GM12878 (cell line): Measurements from ENCODE around the gene BANP. TPM values are rescaled to one million over a fixed set of nuclear protein-coding genes. Genes with fewer than 3 reads are reported as not detected.

Source experiments
- ATAC-seq: fragments of 200-7000 bp; cut with Tn5 transposase; 3 replicates; pipeline ENCODE4 v1.9.1; 2020; ENCODE audit warnings: mild to moderate bottlenecking, moderate library complexity
- BruUV-seq: library from RNA; stranded (reverse); fragments of 400-500 nt; replicated peaks from 2 replicates; lab custom pipeline; 2021; lab: Mats Ljungman, UMichigan
- CTCF ChIA-PET: fragments of 300-600 bp; sonication (Branson Sonifier 250); formaldehyde crosslinking; extraction: SDS; loops from one replicate; lab custom pipeline; 2021; ENCODE audit warnings: inconsistent platforms; lab: Yijun Ruan, JAX
- POLR2A ChIA-PET: fragments of 350-600 bp; formaldehyde crosslinking; extraction: SDS; loops from one replicate; lab custom pipeline; 2021; ENCODE audit warnings: inconsistent platforms; lab: Charles Lee
- RAD21 ChIA-PET: fragments of 300-600 bp; sonication (Branson Sonifier 250); formaldehyde crosslinking; loops from one replicate; lab custom pipeline; 2023; ENCODE audit warnings: antibody characterized with exemption; ENCODE audit not compliant: unreplicated experiment; lab: Charles Lee
- SMC1A ChIA-PET: fragments of 300-600 bp; sonication (Branson Sonifier 250); formaldehyde crosslinking; loops from one replicate; lab custom pipeline; 2023; ENCODE audit not compliant: unreplicated experiment, uncharacterized antibody; lab: Charles Lee
- DNase-seq: peaks from one replicate; pipeline ENCODE4 v3.0.0-alpha.2; 2011; ENCODE audit warnings: low read depth, low spot score
- FAIRE-seq: peaks from 3 replicates; lab custom pipeline; 2011; peaks lifted over from hg19 to GRCh38; lab: Jason Lieb, UNC
- H2AFZ ChIP-seq: 2 replicates; pipeline ENCODE4 v1.6.0; 2011; ENCODE audit warnings: low read depth, low read length, control low read depth; ENCODE audit not compliant: control insufficient read depth
- H3K27ac ChIP-seq: 2 replicates; pipeline ENCODE4 v1.5.1; 2011; ENCODE audit warnings: control low read depth; ENCODE audit not compliant: control insufficient read depth, insufficient read depth
- H3K27me3 ChIP-seq, 2 experiments: replicated peaks in 1 of 2; 2 replicates each; pipeline versions ENCODE4 v1.6.0 to v1.6.1; 2011; ENCODE audit warnings: low read length in 1 of 2; ENCODE audit not compliant: control insufficient read depth in 2 of 2, insufficient read depth in 2 of 2
- H3K36me3 ChIP-seq, 2 experiments: 2 replicates each; pipeline ENCODE4 v1.5.1; 2011; ENCODE audit warnings: low read length in 1 of 2; ENCODE audit not compliant: control insufficient read depth in 2 of 2, insufficient read depth in 2 of 2
- H3K4me1 ChIP-seq: 2 replicates; pipeline ENCODE4 v1.6.1; 2011; ENCODE audit warnings: mild to moderate bottlenecking, low read length, moderate library complexity, mixed read lengths; ENCODE audit not compliant: control insufficient read depth, insufficient read depth
- H3K4me2 ChIP-seq: 2 replicates; pipeline ENCODE4 v1.6.0; 2011; ENCODE audit warnings: control low read depth; ENCODE audit not compliant: control insufficient read depth, insufficient read depth
- H3K4me3 ChIP-seq: fragments of 200-600 bp; sonication (generic); 2 replicates; pipeline ENCODE4 v1.5.1; 2016
- H3K79me2 ChIP-seq: 2 replicates; pipeline ENCODE4 v1.6.0; 2011; ENCODE audit warnings: low read length; ENCODE audit not compliant: control insufficient read depth, insufficient read depth
- H3K9ac ChIP-seq: 2 replicates; pipeline ENCODE4 v1.8.0; 2011; ENCODE audit warnings: low read length, control low read depth, mixed read lengths; ENCODE audit not compliant: control insufficient read depth, insufficient read depth
- H3K9me3 ChIP-seq: replicated peaks from 3 replicates; pipeline ENCODE4 v1.5.1; 2011; ENCODE audit warnings: mild to moderate bottlenecking, low read length; ENCODE audit not compliant: control insufficient read depth, insufficient read depth
- H4K20me1 ChIP-seq: 2 replicates; pipeline ENCODE4 v1.6.0; 2011; ENCODE audit not compliant: control insufficient read depth, insufficient read depth
- JUNB ChIP-seq: IDR thresholded peaks from 2 replicates; pipeline ENCODE4 v1.6.1; 2016; ENCODE audit warnings: antibody characterized with exemption, mild to moderate bottlenecking
- RCOR1 ChIP-seq: conservative IDR thresholded peaks from 2 replicates; pipeline ENCODE4 v1.6.1; 2012; ENCODE audit warnings: low read depth, low read length, improper control_type of control experiment
- REST ChIP-seq: IDR thresholded peaks from 2 replicates; pipeline ENCODE4 v1.6.1; 2012; ENCODE audit warnings: mild to moderate bottlenecking, low read depth, low read length
- ZBTB4 ChIP-seq: fragments of 450-650 bp; formaldehyde crosslinking; IDR thresholded peaks from 2 replicates; pipeline ENCODE4 v1.4.0; 2022; ENCODE audit warnings: mild to moderate bottlenecking, moderate library complexity
- WGBS: methylation state at CpG from one replicate; pipeline ENCODE4 v1.1.6; 2016; ENCODE audit warnings: low lambda C conversion rate; ENCODE audit not compliant: insufficient replicate concordance, insufficient coverage; ENCODE audit errors: missing lambda C conversion rate; 5-methylcytosine and 5-hydroxymethylcytosine counted together
- in situ Hi-C: fragments of 300-500 bp; cut with MboI; formaldehyde crosslinking; loops from 9 replicates; pipeline ENCODE4 v1.14.3; 2018; ENCODE audit warnings: mixed read lengths
- intact Hi-C: fragments of 100-400 bp; cut with micrococcal nuclease; formaldehyde crosslinking; loops from one replicate; pipeline ENCODE4 v1.14.2; 2022; ENCODE audit not compliant: unreplicated experiment
- polyA plus RNA-seq, 11 experiments: library from polyadenylated mRNA; depleted of rRNA in 4 of 11; unstranded in 6 of 11; stranded (reverse) in 5 of 11; fragments of >200 nt; fragmentation: Nextera tagmentation in 4 of 11; fragmentation: Illumina TruSeq in 1 of 11; extraction: Ambion mirVana in 4 of 11; extraction: Trizol in 1 of 11; gene quantifications; 1 replicate in 1 of 11; 2 replicates in 10 of 11; pipeline versions ENCODE4 v1.2.1 to v1.2.3, GENCODE V29; 2011 to 2016; ENCODE audit warnings: inconsistent platforms in 2 of 11, missing spikeins in 2 of 11, low read depth in 1 of 11
- total RNA-seq, 4 experiments: library from RNA; depleted of rRNA in 3 of 4; stranded (reverse); fragments of >200 nt in 3 of 4; fragmentation: Illumina TruSeq in 1 of 4; extraction: Trizol in 1 of 4; gene quantifications; 2 replicates each; pipeline versions ENCODE4 v1.2.1 to v1.2.3, GENCODE V29; 2013 to 2021

BANP gene
- total and polyA plus RNA-seq, 10 of the 15 experiments (the other 5 are each of a cell fraction or from before 2014, with no cell fraction given) = 3.9 to 21.9 (median 12.2) TPM

GRCh38 chr16:87964049-87964659, 12.9 kb downstream of the BANP start (continued):
- TF ChIP-seq ZBTB4 (CRISPR knock-in tag) = no peak

GRCh38 chr16:87965417-87965816, 14.2 kb downstream of the BANP start:
- Histone ChIP-seq H3K4me2 (no peak overlapping the region), H3K4me3 (no peak overlapping the region), H3K36me3 (peaks cover 0 to 5% of the 10 kb centered on the region in 2 experiments; a peak in 1 of 4 replicates), H3K27ac (no peak overlapping the region), H3K79me2 (peaks cover 15% of the 10 kb centered on the region), H3K9me3 (no peaks in the 10 kb centered on the region), H3K4me1 (peaks cover 5% of the 10 kb centered on the region; the same call in 1 of the 2 replicates), H3K9ac (no peak overlapping the region), H3K27me3 (no peaks in the 10 kb centered on the region), H2AFZ (no peak overlapping the region), H4K20me1 (no peaks in the 10 kb centered on the region; the same call in 1 of the 2 replicates)
- CTCF ChIA-PET = no interaction called here
- SMC1A ChIA-PET = no interaction called here
- BruUV-seq = no TSS peak
- 82% methylated on average over 4 of the region's 11 CpGs for WGBS
- RAD21 ChIA-PET = no interaction called here
- TF ChIP-seq REST (no peak), RCOR1 (no peak), JUNB (no peak)
- POLR2A ChIA-PET = no interaction called here
- ATAC-seq (no peak), FAIRE-seq (no peak), DNase-seq (no peak)
- intact Hi-C loops = no loop called here
- in situ Hi-C loops = loop anchor here (25.0 kb wide), 1 partner anchor 472 kb away; no protein-coding TSS in a partner anchor
